ENCODE data around the gene CASP2.

Gene CASP2

GRCh38 chr7:143300959-143301935 is 13.1 kb downstream of the CASP2 start:
- DNase-seq (ENCODE audit: insufficient read length) (no peak), FAIRE-seq (no peak)
- TF ChIP-seq TAF1 (IDR thresholded peaks at IDR 0.05; ENCODE audit: borderline replicate concordance, low read depth, low read length) (no peak), POLR2AphosphoS5 (IDR thresholded peaks at IDR 0.05; ENCODE audit: low read depth, low read length) (no peak), POLR2A (IDR thresholded peaks at IDR 0.05; ENCODE audit: low read depth, low read length) (no peak)

- TF ChIP-seq TAF1 (IDR thresholded peaks at IDR 0.05; ENCODE audit: borderline replicate concordance, low read depth, low read length) (no peak), POLR2AphosphoS5 (IDR thresholded peaks at IDR 0.05; ENCODE audit: low read depth, low read length) (no peak), POLR2A (IDR thresholded peaks at IDR 0.05; ENCODE audit: low read depth, low read length) (no peak)
- no peak for DNase-seq (ENCODE audit: insufficient read length)
- FAIRE-seq: no peak
These were observed 15.6 kb downstream of the CASP2 start for GRCh38 chr7:143303733-143304132.

- TF ChIP-seq TAF1 (IDR thresholded peaks at IDR 0.05; ENCODE audit: borderline replicate concordance, low read depth, low read length) (no peak), POLR2AphosphoS5 (IDR thresholded peaks at IDR 0.05; ENCODE audit: low read depth, low read length) (no peak), POLR2A (IDR thresholded peaks at IDR 0.05; ENCODE audit: low read depth, low read length) (no peak)
- FAIRE-seq: no peak
These were observed 16.8 kb downstream of the CASP2 start for GRCh38 chr7:143304938-143305337.

GRCh38 chr7:143305423-143306070 is 17.4 kb downstream of the CASP2 start:
- peak; percentile 61 for FAIRE-seq
- DNase-seq (ENCODE audit: insufficient read length): no peak
- no peak for TF ChIP-seq POLR2AphosphoS5 (IDR thresholded peaks at IDR 0.05; ENCODE audit: low read depth, low read length)
- no peak for TF ChIP-seq TAF1 (IDR thresholded peaks at IDR 0.05; ENCODE audit: borderline replicate concordance, low read depth, low read length)
- no peak for TF ChIP-seq POLR2A (IDR thresholded peaks at IDR 0.05; ENCODE audit: low read depth, low read length)

More at GRCh38 chr7:143304938-143305337, 16.8 kb downstream of the CASP2 start:
- no peak for DNase-seq (ENCODE audit: insufficient read length)

GRCh38 chr7:143308632-143309031 is 20.5 kb downstream of the CASP2 start:
- no peak for FAIRE-seq
- no peak for DNase-seq (ENCODE audit: insufficient read length)
- TF ChIP-seq POLR2AphosphoS5 (IDR thresholded peaks at IDR 0.05; ENCODE audit: low read depth, low read length): no peak
- no peak for TF ChIP-seq POLR2A (IDR thresholded peaks at IDR 0.05; ENCODE audit: low read depth, low read length)

GRCh38 chr7:143314127-143314526 is 26.0 kb downstream of the CASP2 start:
- FAIRE-seq (no peak), DNase-seq (ENCODE audit: insufficient read length) (no peak)

GRCh38 chr7:143315776-143316175 is 27.6 kb downstream of the CASP2 start, which contains the start of gene CLCN1:
CLCN1 (plus strand) TSS chr7:143316111; CDS start chr7:143316213, 102 bp downstream.
- DNase-seq (ENCODE audit: insufficient read length): no peak
- TF ChIP-seq POLR2AphosphoS5 (IDR thresholded peaks at IDR 0.05; ENCODE audit: low read depth, low read length) (no peak), POLR2A (IDR thresholded peaks at IDR 0.05; ENCODE audit: low read depth, low read length) (no peak), TAF1 (IDR thresholded peaks at IDR 0.05; ENCODE audit: borderline replicate concordance, low read depth, low read length) (no peak)
- FAIRE-seq: no peak

More at GRCh38 chr7:143314127-143314526, 26.0 kb downstream of the CASP2 start:
- no peak for TF ChIP-seq TAF1 (IDR thresholded peaks at IDR 0.05; ENCODE audit: borderline replicate concordance, low read depth, low read length)
- TF ChIP-seq POLR2AphosphoS5 (IDR thresholded peaks at IDR 0.05; ENCODE audit: low read depth, low read length): no peak
- TF ChIP-seq POLR2A (IDR thresholded peaks at IDR 0.05; ENCODE audit: low read depth, low read length): no peak

- DNase-seq (ENCODE audit: insufficient read length) (no peak), FAIRE-seq (no peak)
- TF ChIP-seq POLR2AphosphoS5 (IDR thresholded peaks at IDR 0.05; ENCODE audit: low read depth, low read length): no peak
- no peak for TF ChIP-seq POLR2A (IDR thresholded peaks at IDR 0.05; ENCODE audit: low read depth, low read length)
- no peak for TF ChIP-seq TAF1 (IDR thresholded peaks at IDR 0.05; ENCODE audit: borderline replicate concordance, low read depth, low read length)
These were observed 28.3 kb downstream of the CASP2 start for GRCh38 chr7:143316492-143316891.

- no peak for DNase-seq (ENCODE audit: insufficient read length)
- FAIRE-seq: no peak
These were observed 30.5 kb downstream of the CASP2 start for GRCh38 chr7:143318661-143319060.

GRCh38 chr7:143320620-143321019 is 32.5 kb downstream of the CASP2 start:
- DNase-seq (ENCODE audit: insufficient read length) (no peak), FAIRE-seq (no peak)
- TF ChIP-seq POLR2AphosphoS5 (IDR thresholded peaks at IDR 0.05; ENCODE audit: low read depth, low read length) (no peak), TAF1 (IDR thresholded peaks at IDR 0.05; ENCODE audit: borderline replicate concordance, low read depth, low read length) (no peak), POLR2A (IDR thresholded peaks at IDR 0.05; ENCODE audit: low read depth, low read length) (no peak)

More at GRCh38 chr7:143318661-143319060, 30.5 kb downstream of the CASP2 start:
- TF ChIP-seq POLR2AphosphoS5 (IDR thresholded peaks at IDR 0.05; ENCODE audit: low read depth, low read length) (no peak), POLR2A (IDR thresholded peaks at IDR 0.05; ENCODE audit: low read depth, low read length) (no peak), TAF1 (IDR thresholded peaks at IDR 0.05; ENCODE audit: borderline replicate concordance, low read depth, low read length) (no peak)

GRCh38 chr7:143321242-143321641 is 33.1 kb downstream of the CASP2 start:
- TF ChIP-seq TAF1 (IDR thresholded peaks at IDR 0.05; ENCODE audit: borderline replicate concordance, low read depth, low read length) (no peak), POLR2A (IDR thresholded peaks at IDR 0.05; ENCODE audit: low read depth, low read length) (no peak), POLR2AphosphoS5 (IDR thresholded peaks at IDR 0.05; ENCODE audit: low read depth, low read length) (no peak)
- DNase-seq (ENCODE audit: insufficient read length): no peak
- FAIRE-seq: no peak
